GM21786 (cell line): Measurements from ENCODE around the gene MYOF.
"Not testable (repeated sequence)": the region's sequence is repeated elsewhere in the genome, so short reads cannot be mapped to it uniquely, and the experiment has no call there.

Source experiments
- ATAC-seq: cut with Tn5 transposase; IDR thresholded peaks from one replicate; pipeline ENCODE4 v1.9.1; 2021; ENCODE audit not compliant: unreplicated experiment

The MYOF gene

DNA sequence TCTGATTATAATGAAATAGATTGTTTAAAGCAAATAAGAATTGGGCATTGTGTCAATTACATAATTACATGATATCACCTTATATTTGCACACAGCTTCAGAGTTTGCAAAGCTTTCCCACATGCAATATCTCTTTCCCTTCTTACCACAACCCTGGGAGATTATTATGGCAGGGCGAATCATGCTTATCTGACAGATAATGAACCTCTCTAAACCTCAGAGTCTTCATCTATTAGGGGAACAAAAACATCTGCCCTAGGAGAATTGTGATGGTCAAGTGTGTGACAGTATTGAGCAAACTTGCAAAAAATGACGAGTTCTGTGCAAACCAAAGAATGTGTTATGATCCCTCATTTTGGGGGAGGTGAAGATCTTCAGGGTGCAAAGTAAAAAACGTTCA lies 90.0 kb downstream of the MYOF start:
- ATAC-seq, result no peak

GRCh38 chr10:93390306-93391090 lies 91.6 kb downstream of the MYOF start:
- ATAC-seq, result no peak

- ATAC-seq, result no peak
These were observed 95.3 kb downstream of the MYOF start for GRCh38 chr10:93386631-93387369.

GRCh38 chr10:93385345-93385744 lies 96.8 kb downstream of the MYOF start:
- no peak for ATAC-seq

- no peak for ATAC-seq
These were observed 98.1 kb downstream of the MYOF start for GRCh38 chr10:93384006-93384405.

GRCh38 chr10:93383562-93383981 lies 98.6 kb downstream of the MYOF start:
- no peak for ATAC-seq

GRCh38 chr10:93379731-93380575 lies 102.2 kb downstream of the MYOF start:
- ATAC-seq, result no peak

DNA sequence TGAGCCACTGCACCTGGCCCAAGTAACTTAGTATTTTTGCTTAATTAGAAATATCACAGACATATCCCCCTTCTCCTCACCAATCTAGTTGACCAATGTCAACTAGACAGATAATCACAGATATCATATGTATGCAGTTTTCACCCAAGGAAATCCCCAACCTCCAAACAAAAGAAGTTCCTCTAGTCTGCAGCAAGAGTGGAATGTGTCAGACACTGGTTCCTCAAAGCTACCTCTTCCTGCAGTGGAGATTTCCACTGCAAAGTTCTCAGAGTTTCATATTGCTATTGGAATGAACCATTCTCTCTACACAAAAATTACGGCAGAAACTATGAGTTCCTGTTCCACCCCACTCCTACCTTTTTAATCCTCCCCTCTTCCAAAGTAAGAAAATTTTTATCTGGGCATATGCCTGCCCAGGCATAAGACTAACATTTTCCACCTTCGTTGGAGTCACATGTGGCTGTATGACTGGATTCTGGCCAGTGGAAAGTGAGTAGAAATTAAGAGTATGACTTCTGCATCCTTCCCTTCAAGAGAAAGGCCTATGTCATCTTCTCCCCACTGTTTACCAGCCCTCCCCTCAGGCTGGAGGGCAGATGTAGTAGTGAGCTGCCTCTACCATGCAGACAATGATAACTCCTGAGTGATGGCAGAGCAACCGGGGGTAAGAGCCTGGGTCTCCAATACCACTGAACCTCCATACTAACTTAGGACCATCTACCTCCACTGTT lies 103.0 kb downstream of the MYOF start:
- ATAC-seq, result no peak

DNA sequence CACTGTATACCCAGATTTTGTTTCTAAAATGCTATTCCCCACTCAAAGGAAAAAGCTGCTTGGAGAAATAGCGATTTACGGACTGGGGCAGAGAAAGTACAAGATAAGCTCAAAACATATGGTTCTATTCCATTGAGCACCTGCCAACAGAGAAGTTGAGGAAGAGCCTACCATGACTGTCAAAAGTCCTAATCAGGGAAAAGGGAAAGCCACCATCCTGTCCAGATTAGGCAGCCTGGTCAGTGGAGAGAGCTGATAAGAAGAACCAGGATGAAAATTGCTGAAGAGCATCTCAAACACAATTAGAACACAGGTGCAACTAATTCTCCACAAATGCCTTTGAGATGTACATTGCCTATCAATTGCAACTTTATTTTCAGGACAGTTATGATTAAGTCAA lies 104.1 kb downstream of the MYOF start:
- ATAC-seq, result no peak

DNA sequence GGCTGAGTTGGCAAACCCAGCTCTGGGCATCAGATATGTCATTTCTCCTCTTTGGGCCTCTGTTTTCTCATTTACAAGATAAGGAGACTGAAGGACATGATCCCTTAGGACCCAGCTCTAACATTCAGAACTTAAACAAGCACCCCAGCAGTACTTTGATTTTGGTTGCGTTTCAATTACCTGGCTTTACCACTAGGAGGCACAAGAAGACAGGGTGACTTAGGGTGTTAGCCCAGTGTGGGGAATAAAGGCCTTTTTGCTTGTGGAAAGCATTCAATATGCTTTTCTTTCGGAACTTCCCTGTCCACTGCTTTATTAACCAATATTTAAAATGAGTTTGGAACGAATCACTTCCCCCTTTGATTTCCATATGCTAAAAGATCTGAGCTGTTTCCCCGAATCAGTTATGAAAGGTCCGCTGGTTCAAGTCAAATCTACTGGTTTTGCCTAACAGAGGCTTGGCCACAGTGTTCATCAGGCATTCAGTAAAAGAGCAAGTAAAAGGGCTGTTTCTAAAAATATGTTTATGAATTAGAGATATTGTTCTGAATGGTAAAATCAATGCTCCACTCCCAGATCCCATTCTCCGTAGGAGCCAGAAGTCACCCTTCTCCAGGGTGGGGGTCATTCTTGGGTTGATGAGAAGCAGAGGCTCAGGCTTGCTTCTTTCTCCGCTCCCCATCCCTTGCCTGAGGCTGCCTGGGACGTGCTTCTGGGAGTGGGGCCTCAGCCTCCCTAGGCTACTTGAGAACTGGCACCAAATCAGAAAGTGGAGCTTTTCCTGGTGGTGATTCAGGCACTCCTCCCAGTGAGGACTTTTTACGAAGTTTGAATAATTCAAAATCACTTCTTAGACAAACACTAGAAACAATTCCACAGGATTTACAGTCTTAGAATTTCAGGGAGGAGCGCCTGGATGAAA lies 105.5 kb downstream of the MYOF start:
- ATAC-seq, result peak; percentile 69

- no peak for ATAC-seq
These were observed 111.2 kb downstream of the MYOF start for GRCh38 chr10:93370961-93371360.

GRCh38 chr10:93369588-93370164 lies 112.5 kb downstream of the MYOF start:
- no peak for ATAC-seq

DNA sequence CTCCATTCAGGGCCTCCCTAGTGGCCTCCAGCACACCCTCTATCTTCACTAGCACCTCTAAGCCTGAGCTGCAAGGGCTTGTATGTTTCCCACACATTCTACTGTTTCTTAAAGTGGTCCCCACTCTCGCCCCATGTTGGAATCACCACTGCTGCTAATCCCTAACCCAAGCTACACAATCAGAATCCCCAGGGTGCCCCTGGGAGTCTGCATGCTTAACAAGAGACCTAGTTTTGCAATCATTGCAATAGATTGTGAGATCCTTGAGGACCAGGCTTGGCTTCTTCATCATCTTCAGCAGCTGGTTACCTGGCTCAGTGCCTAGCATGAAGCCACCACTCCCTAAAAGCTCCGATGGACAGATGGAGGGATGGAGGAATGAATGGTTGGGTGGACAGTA lies 113.9 kb downstream of the MYOF start:
- no peak for ATAC-seq

- no peak for ATAC-seq
These were observed 114.5 kb downstream of the MYOF start for GRCh38 chr10:93367664-93368063.

DNA sequence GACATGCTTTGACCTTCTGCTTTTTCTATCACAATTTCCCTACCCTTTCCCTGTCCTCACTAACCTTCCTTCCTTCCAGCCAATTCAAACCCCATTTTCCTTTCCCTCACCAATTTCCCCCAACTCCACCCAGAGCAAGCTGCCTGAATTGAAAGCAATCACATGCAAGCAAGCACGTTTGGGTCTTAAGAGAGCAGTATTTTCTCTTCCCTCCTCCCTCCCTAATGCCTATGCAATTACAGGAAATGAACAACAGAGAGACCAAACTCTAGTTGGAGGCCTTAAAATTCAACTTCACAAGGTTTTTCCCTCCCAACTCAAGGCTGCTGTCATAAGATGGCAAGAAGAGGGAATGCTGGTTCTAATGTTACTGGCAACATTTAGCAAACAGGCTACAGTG lies 117.2 kb downstream of the MYOF start:
- ATAC-seq, result no peak

GRCh38 chr10:93363891-93364648 lies 118.1 kb downstream of the MYOF start:
- ATAC-seq, result no peak

GRCh38 chr10:93358398-93358797 lies 123.7 kb downstream of the MYOF start:
- ATAC-seq, result not testable (repeated sequence)

DNA sequence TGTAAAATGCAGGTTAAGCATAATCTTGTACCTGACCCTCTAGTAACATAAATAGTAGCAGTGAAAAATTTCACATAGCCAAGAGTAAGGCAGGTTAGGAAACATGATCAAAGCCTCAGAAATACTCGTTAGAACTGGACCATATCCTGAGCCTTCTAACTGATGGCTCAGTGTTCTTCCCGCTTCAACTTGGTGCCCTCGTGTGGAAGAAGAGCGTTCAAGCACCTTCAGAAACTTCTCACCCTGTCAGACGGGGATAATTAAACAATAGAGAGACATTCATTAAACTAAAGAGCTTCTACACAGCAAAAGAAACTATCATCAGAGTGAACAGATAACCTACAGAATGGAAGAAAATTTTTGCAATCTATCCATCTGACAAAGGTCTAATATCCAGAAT lies 124.5 kb downstream of the MYOF start:
- no peak for ATAC-seq

GRCh38 chr10:93356516-93356915 lies 125.6 kb downstream of the MYOF start:
- ATAC-seq, result no peak
